ENCODE measurements around the gene PDE7B.
"Not testable (repeated sequence)": the region's sequence is repeated elsewhere in the genome, so short reads cannot be mapped to it uniquely, and the experiment has no call there.

Gene PDE7B

GRCh38 chr6:136181861-136182260 lies 330.4 kb downstream of the PDE7B start:
- DNase-seq (ENCODE audit: low read depth, low spot score) = no peak

- no peak for DNase-seq (ENCODE audit: low read depth, low spot score)
Observed at GRCh38 chr6:136184738-136185137, 333.2 kb downstream of the PDE7B start.

GRCh38 chr6:136186363-136186762 lies 334.9 kb downstream of the PDE7B start:
- no peak for DNase-seq (ENCODE audit: low read depth, low spot score)

- DNase-seq (ENCODE audit: low read depth, low spot score) = peak; percentile 4
Observed at GRCh38 chr6:136188486-136188885, 337.0 kb downstream of the PDE7B start.

GRCh38 chr6:136189104-136189503 lies 337.6 kb downstream of the PDE7B start:
- DNase-seq (ENCODE audit: low read depth, low spot score) = peak; percentile 19

GRCh38 chr6:136191606-136192312 lies 340.3 kb downstream of the PDE7B start:
- peak; percentile 10 for DNase-seq (ENCODE audit: low read depth, low spot score)

GRCh38 chr6:136192902-136193301 lies 341.4 kb downstream of the PDE7B start:
- DNase-seq (ENCODE audit: low read depth, low spot score) = no peak

- no peak for DNase-seq (ENCODE audit: low read depth, low spot score)
Observed at GRCh38 chr6:136201732-136202131, 350.2 kb downstream of the PDE7B start.

- DNase-seq (ENCODE audit: low read depth, low spot score) = no peak
Observed at GRCh38 chr6:136208783-136209182, 357.3 kb downstream of the PDE7B start.

- DNase-seq (ENCODE audit: low read depth, low spot score) = no peak
Observed at GRCh38 chr6:136209496-136209895, 358.0 kb downstream of the PDE7B start.

- no peak for DNase-seq (ENCODE audit: low read depth, low spot score)
Observed at GRCh38 chr6:136210398-136211165, 359.1 kb downstream of the PDE7B start.

- no peak for DNase-seq (ENCODE audit: low read depth, low spot score)
Observed at GRCh38 chr6:136212608-136213007, 361.1 kb downstream of the PDE7B start.

- no peak for DNase-seq (ENCODE audit: low read depth, low spot score)
Observed at GRCh38 chr6:136213012-136213539, 361.6 kb downstream of the PDE7B start.

GRCh38 chr6:136213853-136214252 lies 362.4 kb downstream of the PDE7B start:
- no peak for DNase-seq (ENCODE audit: low read depth, low spot score)

GRCh38 chr6:136216503-136217401 lies 365.3 kb downstream of the PDE7B start:
- DNase-seq (ENCODE audit: low read depth, low spot score) = no peak

- DNase-seq (ENCODE audit: low read depth, low spot score) = not testable (repeated sequence)
Observed at GRCh38 chr6:136224974-136225373, 373.5 kb downstream of the PDE7B start.

- DNase-seq (ENCODE audit: low read depth, low spot score) = no peak
Observed at GRCh38 chr6:136225496-136225895, 374.0 kb downstream of the PDE7B start.

GRCh38 chr6:136226027-136226673 lies 374.6 kb downstream of the PDE7B start:
- peak; percentile 50 for DNase-seq (ENCODE audit: low read depth, low spot score)

- DNase-seq (ENCODE audit: low read depth, low spot score) = no peak
Observed at GRCh38 chr6:136226674-136227377, 375.3 kb downstream of the PDE7B start.

GRCh38 chr6:136228814-136229213 lies 377.3 kb downstream of the PDE7B start:
- no peak for DNase-seq (ENCODE audit: low read depth, low spot score)

All from ELF-1 (cell line).